ENCODE data around the gene MAP1LC3B2. TPM values are rescaled to one million over a fixed set of nuclear protein-coding genes. Genes with fewer than 3 reads are reported as not detected.

The MAP1LC3B2 gene
- polyA plus RNA-seq, 1 donor = 2.3 TPM

DNA sequence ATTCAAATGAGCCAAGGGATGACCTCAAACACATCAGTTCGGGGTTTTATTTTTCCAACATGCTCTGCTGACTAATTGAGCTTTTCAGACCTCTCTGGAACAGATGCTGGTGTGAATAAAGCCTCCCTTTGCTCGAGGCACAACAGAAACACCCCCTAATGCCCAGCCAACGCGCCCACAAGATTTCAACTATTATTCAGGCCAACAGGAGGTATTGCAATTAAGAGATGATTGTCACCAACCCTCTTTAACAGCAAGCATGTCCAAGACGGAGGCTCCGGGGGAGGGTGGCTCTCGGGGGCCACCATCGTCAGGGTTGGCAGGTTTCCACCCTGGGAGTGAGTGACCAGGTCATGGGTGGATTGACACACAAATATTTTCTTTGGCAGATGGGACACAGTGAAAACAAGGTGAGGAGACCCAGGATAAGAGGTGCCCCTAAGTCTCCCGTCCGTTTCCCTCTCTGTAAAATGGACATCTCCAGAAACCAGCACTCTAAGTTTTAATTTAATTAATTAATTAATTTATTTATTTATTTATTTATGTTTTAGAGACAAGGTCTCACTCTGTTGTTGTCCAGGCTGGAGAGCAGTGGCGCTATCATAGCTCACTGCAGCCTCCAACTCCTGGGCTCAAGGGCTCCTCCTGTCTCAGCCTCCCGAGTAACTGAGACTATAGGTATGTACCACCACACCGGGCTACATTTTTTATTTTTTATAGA is 56.1 kb downstream of the MAP1LC3B2 start:
- Histone ChIP-seq H3K27me3 (ENCODE audit: control insufficient read depth, insufficient read depth, low read length) (no peaks in the 10 kb centered on the region), H3K4me1 (ENCODE audit: control insufficient read depth, insufficient read depth, low read length) (no peaks in the 10 kb centered on the region), H3K9me3 (ENCODE audit: control insufficient read depth, low read depth, low read length) (no peaks in the 10 kb centered on the region), H3K4me3 (ENCODE audit: low read length) (no peak overlapping the region), H3K27ac (ENCODE audit: low read length) (no peak overlapping the region), H3K36me3 (ENCODE audit: control insufficient read depth, insufficient read depth, low read length) (no peaks in the 10 kb centered on the region)
- WGBS (ENCODE audit: insufficient coverage, low lambda C conversion rate) = no CpG with 5 or more reads among the region's 13 CpGs
- DNase-seq = no peak

- Histone ChIP-seq H3K4me3 (ENCODE audit: low read length) (no peak overlapping the region), H3K27me3 (ENCODE audit: control insufficient read depth, insufficient read depth, low read length) (no peaks in the 10 kb centered on the region), H3K4me1 (ENCODE audit: control insufficient read depth, insufficient read depth, low read length) (no peaks in the 10 kb centered on the region), H3K9me3 (ENCODE audit: control insufficient read depth, low read depth, low read length) (no peaks in the 10 kb centered on the region), H3K27ac (ENCODE audit: low read length) (no peak overlapping the region), H3K36me3 (ENCODE audit: control insufficient read depth, insufficient read depth, low read length) (no peaks in the 10 kb centered on the region)
- DNase-seq = no peak
- WGBS (ENCODE audit: insufficient coverage, low lambda C conversion rate) = no CpG with 5 or more reads among the region's 12 CpGs
These were observed 57.5 kb downstream of the MAP1LC3B2 start for GRCh38 chr12:116616536-116617248.

- no peaks in the 10 kb centered on the region for H3K27me3 ChIP-seq (ENCODE audit: control insufficient read depth, insufficient read depth, low read length)
- no peak overlapping the region for H3K27ac ChIP-seq (ENCODE audit: low read length)
- H3K9me3 ChIP-seq (ENCODE audit: control insufficient read depth, low read depth, low read length) = peaks cover 3% of the 10 kb centered on the region
- H3K4me1 ChIP-seq (ENCODE audit: control insufficient read depth, insufficient read depth, low read length) = no peaks in the 10 kb centered on the region
- no peak overlapping the region for H3K4me3 ChIP-seq (ENCODE audit: low read length)
- 83% methylated on average over 1 of the region's 3 CpGs for WGBS (ENCODE audit: insufficient coverage, low lambda C conversion rate)
- DNase-seq = no peak
- H3K36me3 ChIP-seq (ENCODE audit: control insufficient read depth, insufficient read depth, low read length) = no peaks in the 10 kb centered on the region
These were observed 60.1 kb downstream of the MAP1LC3B2 start for GRCh38 chr12:116619246-116619645.

DNA sequence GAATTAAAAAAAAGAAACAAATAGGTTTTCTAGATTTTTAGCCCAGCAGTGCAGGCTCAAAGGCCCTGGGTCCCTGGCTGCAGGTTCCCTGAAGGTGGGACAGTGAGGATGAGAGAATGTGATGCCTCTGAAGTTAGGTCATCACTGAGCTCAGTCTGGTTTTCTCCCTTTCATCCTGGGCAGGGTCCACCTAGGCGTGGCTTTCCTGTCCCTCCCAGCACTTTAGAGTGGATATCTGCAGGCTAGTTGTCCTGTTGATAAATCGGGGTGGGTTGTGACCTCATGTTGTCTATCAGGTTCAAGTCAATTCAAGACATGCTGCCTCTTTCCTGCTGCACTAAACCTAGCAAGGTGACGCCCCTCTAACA is 60.9 kb downstream of the MAP1LC3B2 start:
- Histone ChIP-seq H3K27ac (ENCODE audit: low read length) (no peak overlapping the region), H3K36me3 (ENCODE audit: control insufficient read depth, insufficient read depth, low read length) (no peaks in the 10 kb centered on the region), H3K27me3 (ENCODE audit: control insufficient read depth, insufficient read depth, low read length) (no peaks in the 10 kb centered on the region), H3K9me3 (ENCODE audit: control insufficient read depth, low read depth, low read length) (peaks cover 3% of the 10 kb centered on the region), H3K4me3 (ENCODE audit: low read length) (no peak overlapping the region), H3K4me1 (ENCODE audit: control insufficient read depth, insufficient read depth, low read length) (no peaks in the 10 kb centered on the region)
- WGBS (ENCODE audit: insufficient coverage, low lambda C conversion rate) = no CpG with 5 or more reads among the region's 3 CpGs
- peak in 1 of 2 donors; percentile 61 for DNase-seq

DNA sequence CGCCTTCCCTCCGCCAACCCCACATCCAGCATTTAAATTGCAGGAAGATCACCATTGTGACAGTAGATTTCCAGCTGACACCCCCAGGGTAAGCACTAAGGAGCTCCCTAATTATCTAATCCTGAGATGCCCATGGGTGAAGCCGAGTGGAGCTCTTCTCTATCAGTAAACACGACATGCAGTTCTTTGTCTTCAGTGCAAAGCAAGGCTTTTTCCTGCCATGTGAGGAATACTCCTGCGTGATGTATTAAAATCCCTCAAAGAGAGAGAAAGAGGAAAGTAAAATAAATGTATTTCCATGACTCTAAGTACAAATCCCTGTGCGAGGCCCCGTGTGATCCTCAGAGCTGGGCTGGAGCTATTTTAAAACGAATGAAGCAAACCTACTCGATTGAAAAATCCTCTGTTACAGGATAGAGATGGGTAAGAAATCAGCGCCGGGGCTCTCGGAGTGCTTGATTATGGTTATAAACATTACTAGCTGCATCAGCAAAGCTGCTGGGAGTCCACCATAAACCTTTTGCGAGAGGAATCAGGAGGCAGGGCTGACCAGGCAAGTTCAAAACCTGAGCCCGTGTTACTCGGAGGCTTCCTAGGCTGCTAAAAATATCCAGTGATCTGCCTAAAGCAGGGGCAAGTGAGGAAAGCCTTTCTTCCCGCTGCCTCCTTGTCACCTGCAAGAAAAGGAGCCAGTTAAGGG is 61.5 kb downstream of the MAP1LC3B2 start:
- H3K27me3 ChIP-seq (ENCODE audit: control insufficient read depth, insufficient read depth, low read length) = no peaks in the 10 kb centered on the region
- no CpG with 5 or more reads among the region's 16 CpGs for WGBS (ENCODE audit: insufficient coverage, low lambda C conversion rate)
- no peaks in the 10 kb centered on the region for H3K4me1 ChIP-seq (ENCODE audit: control insufficient read depth, insufficient read depth, low read length)
- peak in 1 of 2 donors; percentile 39 for DNase-seq
- no peaks in the 10 kb centered on the region for H3K36me3 ChIP-seq (ENCODE audit: control insufficient read depth, insufficient read depth, low read length)
- H3K4me3 ChIP-seq (ENCODE audit: low read length) = no peak overlapping the region
- peaks cover 3% of the 10 kb centered on the region for H3K9me3 ChIP-seq (ENCODE audit: control insufficient read depth, low read depth, low read length)
- no peak overlapping the region for H3K27ac ChIP-seq (ENCODE audit: low read length)

GRCh38 chr12:116621194-116621593 is 62.0 kb downstream of the MAP1LC3B2 start:
- Histone ChIP-seq H3K9me3 (ENCODE audit: control insufficient read depth, low read depth, low read length) (peaks cover 3% of the 10 kb centered on the region), H3K27me3 (ENCODE audit: control insufficient read depth, insufficient read depth, low read length) (no peaks in the 10 kb centered on the region), H3K36me3 (ENCODE audit: control insufficient read depth, insufficient read depth, low read length) (no peaks in the 10 kb centered on the region), H3K27ac (ENCODE audit: low read length) (no peak overlapping the region), H3K4me1 (ENCODE audit: control insufficient read depth, insufficient read depth, low read length) (no peaks in the 10 kb centered on the region), H3K4me3 (ENCODE audit: low read length) (no peak overlapping the region)
- DNase-seq = no peak
- WGBS (ENCODE audit: insufficient coverage, low lambda C conversion rate) = no CpG with 5 or more reads among the region's 4 CpGs

GRCh38 chr12:116624516-116624915 is 65.3 kb downstream of the MAP1LC3B2 start:
- no peaks in the 10 kb centered on the region for H3K27me3 ChIP-seq (ENCODE audit: control insufficient read depth, insufficient read depth, low read length)
- H3K4me1 ChIP-seq (ENCODE audit: control insufficient read depth, insufficient read depth, low read length) = no peaks in the 10 kb centered on the region
- no peak for DNase-seq
- H3K9me3 ChIP-seq (ENCODE audit: control insufficient read depth, low read depth, low read length) = peaks cover 3% of the 10 kb centered on the region
- no peak overlapping the region for H3K27ac ChIP-seq (ENCODE audit: low read length)
- H3K36me3 ChIP-seq (ENCODE audit: control insufficient read depth, insufficient read depth, low read length) = no peaks in the 10 kb centered on the region
- no CpG with 5 or more reads among the region's 8 CpGs for WGBS (ENCODE audit: insufficient coverage, low lambda C conversion rate)
- no peak overlapping the region for H3K4me3 ChIP-seq (ENCODE audit: low read length)

- Histone ChIP-seq H3K4me1 (ENCODE audit: control insufficient read depth, insufficient read depth, low read length) (no peaks in the 10 kb centered on the region), H3K4me3 (ENCODE audit: low read length) (no peak overlapping the region), H3K27me3 (ENCODE audit: control insufficient read depth, insufficient read depth, low read length) (no peaks in the 10 kb centered on the region), H3K36me3 (ENCODE audit: control insufficient read depth, insufficient read depth, low read length) (no peaks in the 10 kb centered on the region), H3K9me3 (ENCODE audit: control insufficient read depth, low read depth, low read length) (peaks cover 3% of the 10 kb centered on the region), H3K27ac (ENCODE audit: low read length) (no peak overlapping the region)
- WGBS (ENCODE audit: insufficient coverage, low lambda C conversion rate) = no CpG with 5 or more reads among the region's 5 CpGs
- DNase-seq = no peak
These were observed 67.0 kb downstream of the MAP1LC3B2 start for GRCh38 chr12:116626153-116626552.

Other genes with a start within 250 kb of the MAP1LC3B2 start
- 38.6 TPM for gene SPRING1, start 178.7 kb downstream of the MAP1LC3B2 start, polyA plus RNA-seq
- 2.0 TPM for gene RNFT2, start 178.9 kb downstream of the MAP1LC3B2 start, polyA plus RNA-seq